IPS DF 19.7 (cell line): Measurements from ENCODE around the gene FEZ2.
A peak's percentile ranks its signal among the peaks of the same experiment; 100 is the strongest.

Experiments
- DNase-seq: peaks from one replicate; pipeline ENCODE4 v3.0.0-alpha.2; 2013; ENCODE audit warnings: low read depth, low spot score

Gene FEZ2

DNA sequence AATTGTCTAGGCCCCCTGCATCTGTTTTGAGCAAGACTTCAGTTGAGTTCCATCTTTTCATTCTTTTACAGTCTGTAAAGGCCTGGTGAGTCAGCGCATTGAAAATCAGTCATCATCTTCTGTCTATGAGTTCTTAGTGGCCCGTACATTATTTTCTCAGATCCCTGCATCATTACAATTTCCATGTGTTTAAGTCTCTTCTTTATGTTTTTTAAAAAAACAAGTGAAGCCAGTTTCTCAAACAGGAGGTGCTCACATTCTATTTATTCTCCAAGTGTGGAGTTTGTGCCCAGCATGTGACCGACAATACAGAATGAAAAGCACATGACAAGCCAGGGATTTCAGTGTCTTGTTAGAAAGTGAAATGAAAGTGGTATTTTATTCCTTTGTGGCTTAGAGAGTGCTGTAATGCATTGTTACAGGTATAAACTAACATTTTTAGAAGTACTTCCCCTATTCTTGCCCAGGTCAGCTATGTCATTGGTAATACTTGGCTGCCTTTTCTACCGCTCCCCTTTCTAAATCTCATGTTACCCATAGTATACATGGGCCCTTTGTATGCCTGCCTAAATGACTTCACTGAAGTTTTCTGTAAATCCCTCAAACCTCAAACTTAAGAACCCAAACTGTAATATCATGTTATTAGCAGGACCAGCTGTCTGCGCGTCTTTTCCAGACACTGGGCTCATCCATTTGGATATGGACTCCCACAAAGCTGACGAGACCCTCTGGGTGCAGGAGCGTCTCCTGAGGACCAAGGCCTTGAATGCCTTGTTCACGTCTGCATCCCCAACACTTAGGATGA, 67.6 kb downstream of the FEZ2 start:
- DNase-seq = no peak

DNA sequence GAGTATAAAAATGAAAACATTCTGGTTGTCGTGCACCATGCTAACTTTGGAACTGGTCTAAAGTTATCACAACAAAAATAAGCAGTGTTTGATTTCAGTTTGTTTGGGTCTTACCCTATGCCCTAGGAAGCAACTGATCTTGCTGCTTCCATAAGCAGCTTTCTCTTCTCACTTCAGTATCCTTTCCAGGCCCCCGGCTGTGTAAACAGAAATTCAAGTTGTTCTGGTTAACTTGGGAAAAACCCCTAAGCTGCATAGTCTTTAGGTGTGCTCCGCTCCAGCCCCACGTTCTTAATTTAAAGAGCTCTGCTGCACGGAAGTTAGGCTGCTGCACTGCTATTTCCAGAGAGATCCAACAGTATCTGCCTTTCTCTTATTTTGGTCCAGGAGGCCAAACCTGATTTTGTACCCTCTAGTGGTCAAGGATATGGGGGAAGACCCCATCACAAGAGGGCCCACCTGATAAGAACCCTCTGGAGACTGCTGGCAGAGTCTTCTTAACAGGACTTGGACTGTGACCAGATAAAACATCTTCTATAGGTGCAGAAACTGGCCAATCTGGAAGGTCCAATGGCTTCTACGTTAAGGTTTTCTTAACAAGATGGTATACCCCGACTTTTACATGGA, 69.1 kb downstream of the FEZ2 start:
- DNase-seq = no peak

DNA sequence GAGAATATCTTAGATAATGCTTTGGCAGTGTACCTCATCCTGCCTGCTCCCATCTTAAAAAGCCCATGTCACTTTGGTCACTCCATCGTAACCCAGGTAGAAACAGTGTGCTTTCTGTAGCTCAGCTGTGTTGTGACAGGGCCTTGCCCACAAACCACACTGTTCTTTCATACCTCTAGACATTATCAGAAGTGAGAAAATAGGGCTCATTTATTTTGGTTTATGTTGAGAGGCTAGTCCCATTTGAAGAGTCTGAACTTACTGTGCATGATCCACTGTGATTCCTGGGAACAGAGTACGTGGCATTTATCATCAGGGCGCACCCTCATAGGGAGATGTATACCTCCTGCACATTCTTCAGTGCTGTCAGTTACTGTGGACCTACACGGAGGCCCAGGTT, 69.7 kb downstream of the FEZ2 start:
- DNase-seq = no peak

DNA sequence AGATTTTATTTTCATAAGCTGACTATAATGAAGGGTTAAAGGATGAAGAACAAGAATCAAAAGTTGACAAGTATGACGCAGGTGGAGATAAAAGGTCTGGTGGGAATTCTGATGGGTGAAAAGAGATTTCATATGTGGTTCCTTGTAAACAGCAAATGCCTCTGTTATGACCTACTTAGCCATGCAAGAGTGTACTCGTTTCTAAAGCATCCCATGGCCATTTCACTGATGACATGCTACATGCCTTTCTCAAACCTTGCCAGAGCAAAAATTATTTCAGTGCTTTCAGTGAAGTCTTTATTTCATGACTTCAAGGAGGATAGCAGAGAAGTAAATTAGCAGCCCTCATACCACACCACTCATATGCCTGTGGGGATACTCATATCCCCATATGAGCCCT, 71.7 kb downstream of the FEZ2 start:
- no peak for DNase-seq

GRCh38 chr2:36525245-36525644, 72.7 kb downstream of the FEZ2 start:
- no peak for DNase-seq

DNA sequence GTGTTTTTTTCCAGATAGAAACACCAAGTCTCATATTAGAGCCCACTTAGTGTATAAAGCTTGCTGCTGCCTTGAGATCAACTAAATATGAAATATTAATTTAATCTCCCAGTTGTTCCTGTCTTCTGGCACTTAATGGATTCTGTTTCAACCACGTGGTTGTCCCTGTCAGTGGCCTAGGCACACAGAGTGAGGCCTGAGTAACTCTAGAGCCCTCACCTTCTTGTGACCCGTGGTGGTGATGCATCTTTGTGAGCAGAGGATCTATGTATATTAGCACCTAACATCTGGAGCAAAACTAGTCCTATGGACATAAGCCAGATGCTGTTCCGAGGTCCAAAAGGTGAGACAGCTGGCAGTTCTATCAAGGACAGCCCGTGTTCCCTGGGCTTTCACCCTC, 74.8 kb downstream of the FEZ2 start:
- no peak for DNase-seq

- no peak for DNase-seq
Measured at GRCh38 chr2:36520431-36520830, 77.5 kb downstream of the FEZ2 start.

DNA sequence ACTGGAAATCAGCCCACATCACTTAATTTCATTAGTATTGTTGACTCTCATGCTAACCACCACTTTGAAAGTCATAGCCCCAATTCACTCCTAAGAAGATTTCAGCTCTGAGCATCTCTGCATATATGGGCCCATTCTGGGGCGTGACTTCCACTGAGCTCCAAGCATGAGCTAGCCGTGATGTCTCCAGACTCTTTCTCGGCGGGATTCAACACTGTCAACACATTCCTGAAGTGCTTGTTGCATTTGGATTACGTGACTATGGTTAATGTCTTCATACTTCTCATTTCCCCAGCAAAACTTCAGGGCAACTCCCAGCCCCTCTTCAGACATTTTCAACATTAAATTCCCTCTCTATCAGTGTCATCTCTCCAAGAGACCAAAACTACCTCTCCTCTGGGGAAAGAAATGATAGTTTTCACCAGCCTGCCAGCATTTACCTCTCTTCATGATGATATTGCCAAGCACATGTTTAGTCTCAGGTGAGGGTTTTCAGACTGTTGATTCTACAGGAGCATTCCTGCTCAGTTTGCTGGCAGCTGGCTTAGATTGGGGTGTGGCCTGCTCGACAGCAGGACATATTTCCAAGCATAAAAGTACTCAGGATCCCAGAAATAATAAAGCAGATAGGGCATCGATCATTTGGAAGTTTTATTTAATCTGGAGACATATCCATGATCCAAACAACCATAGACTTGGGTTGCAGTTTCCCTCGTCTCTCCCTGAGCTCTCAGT, 81.7 kb downstream of the FEZ2 start:
- DNase-seq = no peak

DNA sequence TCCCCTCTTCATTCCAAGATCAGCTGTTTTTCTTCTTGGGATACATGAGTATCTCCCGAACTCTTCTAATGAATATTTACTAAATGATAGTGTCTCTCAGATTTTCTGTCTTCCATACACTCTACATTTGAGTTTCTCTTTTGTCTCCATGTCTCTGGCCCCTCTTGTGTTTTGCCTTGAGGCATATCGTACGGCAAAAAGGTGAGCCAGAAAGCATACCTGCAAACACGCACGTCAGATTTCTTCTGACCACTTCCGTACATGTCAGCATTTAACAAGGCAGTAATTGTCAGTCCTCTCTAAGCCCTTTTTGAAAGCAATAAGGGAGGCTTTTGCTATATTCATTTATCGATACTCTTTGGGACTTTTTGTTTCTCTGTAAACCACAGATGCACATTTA, 82.4 kb downstream of the FEZ2 start:
- DNase-seq = no peak

DNA sequence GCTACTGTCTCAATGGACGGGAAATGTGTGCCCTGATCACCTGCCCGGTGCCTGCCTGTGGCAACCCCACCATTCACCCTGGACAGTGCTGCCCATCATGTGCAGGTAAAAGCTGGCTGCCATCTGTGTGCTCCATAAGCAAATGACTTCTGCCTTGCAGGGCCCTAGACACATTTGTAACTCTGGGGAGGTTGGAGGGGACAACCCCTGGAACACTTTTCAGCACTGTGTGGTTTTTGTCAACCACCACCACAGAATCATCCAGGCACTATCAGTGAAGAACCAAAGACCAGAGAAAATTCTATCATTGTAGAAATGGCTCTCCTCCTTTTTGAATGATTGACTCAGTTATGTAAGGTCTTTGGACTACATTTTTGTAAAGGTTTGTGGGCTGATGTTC, 84.3 kb downstream of the FEZ2 start:
- no peak for DNase-seq

DNA sequence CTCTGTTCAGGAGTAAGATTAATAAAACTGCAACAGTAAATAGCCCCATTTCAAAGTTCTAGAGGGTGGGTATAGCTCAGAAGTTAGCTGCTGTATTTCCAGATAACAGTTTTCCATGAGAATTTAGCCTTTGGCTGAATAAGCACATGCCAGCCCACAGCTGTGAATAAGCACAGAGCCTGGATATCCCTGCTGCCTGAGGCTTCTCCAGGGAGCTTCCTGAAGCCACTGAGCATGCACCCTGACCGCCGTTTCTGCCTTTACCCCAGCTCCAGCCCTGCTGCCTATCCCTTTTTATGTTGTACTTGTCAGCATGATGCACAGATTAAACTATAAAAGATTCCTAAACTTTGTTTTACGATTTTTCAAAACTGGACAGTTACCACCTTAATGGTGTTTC, 85.3 kb downstream of the FEZ2 start:
- DNase-seq = no peak

DNA sequence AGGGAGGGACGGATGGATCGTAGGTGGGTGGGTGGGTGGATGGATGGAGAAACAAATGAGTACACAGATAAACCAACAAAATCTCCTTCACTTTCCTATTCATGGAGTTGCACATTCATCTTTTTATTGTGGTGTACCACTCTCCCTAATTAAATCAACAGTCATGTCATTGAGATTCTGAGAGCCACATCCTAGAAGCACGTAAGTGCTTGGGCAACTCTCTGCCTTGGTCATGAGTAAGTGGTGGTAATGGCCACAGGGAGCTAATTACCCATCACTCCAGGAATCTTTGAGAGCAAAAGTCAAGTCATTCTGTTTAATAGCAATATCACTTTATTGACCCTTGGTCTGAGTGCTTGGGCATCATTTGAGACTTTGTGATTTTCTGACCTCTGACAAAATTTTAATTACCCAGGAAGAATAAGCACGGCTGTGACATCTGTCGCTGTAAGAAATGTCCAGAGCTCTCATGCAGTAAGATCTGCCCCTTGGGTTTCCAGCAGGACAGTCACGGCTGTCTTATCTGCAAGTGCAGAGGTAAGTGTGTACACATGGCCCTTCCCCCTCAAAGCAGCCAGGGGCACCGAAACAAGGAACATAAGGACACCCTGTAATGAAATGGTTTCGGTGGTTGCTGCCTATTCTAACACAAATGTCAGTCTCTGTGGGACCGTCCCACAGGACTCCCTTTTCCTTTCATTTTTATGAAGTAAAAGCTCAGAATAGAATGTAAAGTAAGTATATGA, 85.9 kb downstream of the FEZ2 start:
- DNase-seq = no peak

DNA sequence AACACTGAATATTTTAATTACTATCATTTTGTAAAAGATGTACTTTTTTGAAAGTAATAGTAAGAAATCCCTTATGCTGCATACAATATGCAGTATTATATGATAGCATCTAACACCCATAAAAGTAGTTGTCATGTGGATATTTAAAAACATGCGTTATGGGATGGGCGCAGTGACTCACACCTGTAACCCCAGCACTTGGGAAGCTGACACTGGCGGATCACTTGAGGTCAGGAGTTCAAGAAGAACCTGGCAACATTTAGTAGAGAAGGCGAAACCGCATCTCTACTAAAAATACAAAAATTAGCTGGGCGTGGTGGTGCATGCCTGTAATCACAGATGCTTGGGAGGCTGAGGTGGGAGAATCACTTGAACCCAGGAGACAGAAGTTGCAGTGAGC, 88.9 kb downstream of the FEZ2 start:
- no peak for DNase-seq

- DNase-seq = peak; percentile 81
Measured at GRCh38 chr2:36507408-36507812, 90.6 kb downstream of the FEZ2 start.
